HFF-Myc (cell line): ENCODE results near the gene B3GLCT.

Source experiments
- DNase-seq: peaks from one replicate; pipeline ENCODE4 v3.0.0-alpha.2; 2011; ENCODE audit warnings: low read depth; ENCODE audit errors: extremely low read depth
- H3K4me3 ChIP-seq: replicated peaks from 2 replicates; pipeline ENCODE4 v1.5.1; 2011; ENCODE audit warnings: low read depth, mild to moderate bottlenecking, control low read depth, low read length
- CTCF ChIP-seq: IDR thresholded peaks from 2 replicates; pipeline ENCODE4 v1.5.1; 2012; ENCODE audit warnings: mild to moderate bottlenecking, low read depth, low read length, control low read depth; ENCODE audit errors: missing control alignments

Gene B3GLCT

GRCh38 chr13:31221057-31221456, 21.3 kb downstream of the B3GLCT start:
- H3K4me3 ChIP-seq, result no peak overlapping the region
- no peak for TF ChIP-seq CTCF
- DNase-seq, result no peak

- TF ChIP-seq CTCF, result no peak
- no peak overlapping the region for H3K4me3 ChIP-seq
- no peak for DNase-seq
Measured at GRCh38 chr13:31223215-31223614, 23.4 kb downstream of the B3GLCT start.

- TF ChIP-seq CTCF, result no peak
- no peak overlapping the region for H3K4me3 ChIP-seq
- DNase-seq, result no peak
Measured at GRCh38 chr13:31223640-31224039, 23.9 kb downstream of the B3GLCT start.

- TF ChIP-seq CTCF, result no peak
- H3K4me3 ChIP-seq, result no peak overlapping the region
Measured at GRCh38 chr13:31224174-31224669, 24.4 kb downstream of the B3GLCT start.

GRCh38 chr13:31224963-31225559, 25.3 kb downstream of the B3GLCT start:
- no peak overlapping the region for H3K4me3 ChIP-seq
- no peak for TF ChIP-seq CTCF
- DNase-seq, result no peak

More at GRCh38 chr13:31224174-31224669, 24.4 kb downstream of the B3GLCT start:
- no peak for DNase-seq

GRCh38 chr13:31225998-31226675, 26.4 kb downstream of the B3GLCT start:
- H3K4me3 ChIP-seq, result no peak overlapping the region
- TF ChIP-seq CTCF, result no peak
- DNase-seq, result no peak

- TF ChIP-seq CTCF, result no peak
- no peak for DNase-seq
Measured at GRCh38 chr13:31227063-31227462, 27.3 kb downstream of the B3GLCT start.

More at GRCh38 chr13:31227063-31227462, 27.3 kb downstream of the B3GLCT start:
- H3K4me3 ChIP-seq, result no peak overlapping the region
